ENCODE data around the gene HJURP. TPM values are rescaled to one million over a fixed set of nuclear protein-coding genes. Genes with fewer than 3 reads are reported as not detected.

The HJURP gene
- total and polyA plus RNA-seq, 9 of the 15 experiments (the other 6 are each of a cell fraction or from before 2014, with no cell fraction given), result 13.8 to 102 (median 28.3) TPM

DNA sequence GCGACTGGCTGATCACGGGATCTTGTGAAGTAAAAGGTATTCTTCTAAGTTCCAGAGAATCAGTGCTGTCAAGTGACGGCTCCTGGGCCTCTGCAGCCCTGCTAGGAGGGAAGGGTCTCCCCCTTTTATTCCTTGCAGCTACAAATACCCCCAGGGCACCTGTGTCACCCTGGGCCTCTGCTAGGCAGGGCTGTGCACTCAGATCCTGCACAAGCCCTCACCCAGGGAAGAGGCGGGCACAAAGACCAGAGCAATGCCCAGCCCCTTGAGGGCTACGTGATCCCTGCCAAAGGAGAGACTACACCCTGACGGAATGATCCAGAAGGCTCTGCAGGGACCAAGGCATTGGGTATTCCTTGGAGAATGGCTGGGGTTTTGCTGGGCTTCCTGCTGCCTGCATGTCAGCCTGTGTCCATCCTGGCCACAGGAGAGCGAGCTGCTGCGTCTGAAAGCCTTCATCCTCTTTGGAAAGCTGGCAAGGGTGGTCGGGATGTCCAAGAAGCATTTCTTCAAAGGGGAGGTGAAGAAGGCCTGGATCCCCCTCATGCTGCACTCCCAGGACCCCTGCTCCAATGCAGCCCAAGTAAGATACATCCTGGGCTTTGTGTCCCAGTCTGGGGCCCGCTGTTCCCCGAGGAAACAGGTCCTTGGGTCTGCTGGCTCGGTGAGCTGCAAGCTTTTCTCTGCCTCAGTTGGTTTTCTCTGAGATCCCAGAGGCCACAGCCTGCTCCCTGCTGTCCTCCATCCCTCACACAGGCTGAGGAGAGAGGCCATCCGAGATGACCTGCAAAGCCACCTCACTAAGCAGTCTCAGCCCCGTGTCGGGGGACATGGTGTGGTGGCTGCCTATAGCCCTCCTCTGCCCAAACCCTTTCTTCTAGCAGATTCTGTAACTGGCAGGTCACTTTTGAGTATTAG, 24.9 kb downstream of the HJURP start:
- FAIRE-seq, result no peak
- H3K79me2 ChIP-seq (ENCODE audit: control insufficient read depth, insufficient read depth, low read length), result no peaks in the 10 kb centered on the region
- TF ChIP-seq, protein P1, sequence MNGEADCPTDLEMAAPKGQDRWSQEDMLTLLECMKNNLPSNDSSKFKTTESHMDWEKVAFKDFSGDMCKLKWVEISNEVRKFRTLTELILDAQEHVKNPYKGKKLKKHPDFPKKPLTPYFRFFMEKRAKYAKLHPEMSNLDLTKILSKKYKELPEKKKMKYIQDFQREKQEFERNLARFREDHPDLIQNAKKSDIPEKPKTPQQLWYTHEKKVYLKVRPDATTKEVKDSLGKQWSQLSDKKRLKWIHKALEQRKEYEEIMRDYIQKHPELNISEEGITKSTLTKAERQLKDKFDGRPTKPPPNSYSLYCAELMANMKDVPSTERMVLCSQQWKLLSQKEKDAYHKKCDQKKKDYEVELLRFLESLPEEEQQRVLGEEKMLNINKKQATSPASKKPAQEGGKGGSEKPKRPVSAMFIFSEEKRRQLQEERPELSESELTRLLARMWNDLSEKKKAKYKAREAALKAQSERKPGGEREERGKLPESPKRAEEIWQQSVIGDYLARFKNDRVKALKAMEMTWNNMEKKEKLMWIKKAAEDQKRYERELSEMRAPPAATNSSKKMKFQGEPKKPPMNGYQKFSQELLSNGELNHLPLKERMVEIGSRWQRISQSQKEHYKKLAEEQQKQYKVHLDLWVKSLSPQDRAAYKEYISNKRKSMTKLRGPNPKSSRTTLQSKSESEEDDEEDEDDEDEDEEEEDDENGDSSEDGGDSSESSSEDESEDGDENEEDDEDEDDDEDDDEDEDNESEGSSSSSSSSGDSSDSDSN (IDR thresholded peaks at IDR 0.05; ENCODE audit: borderline replicate concordance in 1 of 2, low read depth in 2 of 2, low read length in 2 of 2), result no peak
- TF ChIP-seq MTA2 (IDR thresholded peaks at IDR 0.05; ENCODE audit: low read depth), result no peak
- TF ChIP-seq, protein P2, sequence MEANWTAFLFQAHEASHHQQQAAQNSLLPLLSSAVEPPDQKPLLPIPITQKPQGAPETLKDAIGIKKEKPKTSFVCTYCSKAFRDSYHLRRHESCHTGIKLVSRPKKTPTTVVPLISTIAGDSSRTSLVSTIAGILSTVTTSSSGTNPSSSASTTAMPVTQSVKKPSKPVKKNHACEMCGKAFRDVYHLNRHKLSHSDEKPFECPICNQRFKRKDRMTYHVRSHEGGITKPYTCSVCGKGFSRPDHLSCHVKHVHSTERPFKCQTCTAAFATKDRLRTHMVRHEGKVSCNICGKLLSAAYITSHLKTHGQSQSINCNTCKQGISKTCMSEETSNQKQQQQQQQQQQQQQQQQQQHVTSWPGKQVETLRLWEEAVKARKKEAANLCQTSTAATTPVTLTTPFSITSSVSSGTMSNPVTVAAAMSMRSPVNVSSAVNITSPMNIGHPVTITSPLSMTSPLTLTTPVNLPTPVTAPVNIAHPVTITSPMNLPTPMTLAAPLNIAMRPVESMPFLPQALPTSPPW (CRISPR knock-in tag; IDR thresholded peaks at IDR 0.05), result no peak
- TF ChIP-seq, protein P3, sequence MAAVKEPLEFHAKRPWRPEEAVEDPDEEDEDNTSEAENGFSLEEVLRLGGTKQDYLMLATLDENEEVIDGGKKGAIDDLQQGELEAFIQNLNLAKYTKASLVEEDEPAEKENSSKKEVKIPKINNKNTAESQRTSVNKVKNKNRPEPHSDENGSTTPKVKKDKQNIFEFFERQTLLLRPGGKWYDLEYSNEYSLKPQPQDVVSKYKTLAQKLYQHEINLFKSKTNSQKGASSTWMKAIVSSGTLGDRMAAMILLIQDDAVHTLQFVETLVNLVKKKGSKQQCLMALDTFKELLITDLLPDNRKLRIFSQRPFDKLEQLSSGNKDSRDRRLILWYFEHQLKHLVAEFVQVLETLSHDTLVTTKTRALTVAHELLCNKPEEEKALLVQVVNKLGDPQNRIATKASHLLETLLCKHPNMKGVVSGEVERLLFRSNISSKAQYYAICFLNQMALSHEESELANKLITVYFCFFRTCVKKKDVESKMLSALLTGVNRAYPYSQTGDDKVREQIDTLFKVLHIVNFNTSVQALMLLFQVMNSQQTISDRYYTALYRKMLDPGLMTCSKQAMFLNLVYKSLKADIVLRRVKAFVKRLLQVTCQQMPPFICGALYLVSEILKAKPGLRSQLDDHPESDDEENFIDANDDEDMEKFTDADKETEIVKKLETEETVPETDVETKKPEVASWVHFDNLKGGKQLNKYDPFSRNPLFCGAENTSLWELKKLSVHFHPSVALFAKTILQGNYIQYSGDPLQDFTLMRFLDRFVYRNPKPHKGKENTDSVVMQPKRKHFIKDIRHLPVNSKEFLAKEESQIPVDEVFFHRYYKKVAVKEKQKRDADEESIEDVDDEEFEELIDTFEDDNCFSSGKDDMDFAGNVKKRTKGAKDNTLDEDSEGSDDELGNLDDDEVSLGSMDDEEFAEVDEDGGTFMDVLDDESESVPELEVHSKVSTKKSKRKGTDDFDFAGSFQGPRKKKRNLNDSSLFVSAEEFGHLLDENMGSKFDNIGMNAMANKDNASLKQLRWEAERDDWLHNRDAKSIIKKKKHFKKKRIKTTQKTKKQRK (IDR thresholded peaks at IDR 0.05; ENCODE audit: borderline replicate concordance, low read depth, low read length), result no peak
- no peak for TF ChIP-seq HDAC2 (IDR thresholded peaks at IDR 0.05)
- TF ChIP-seq, protein P4, sequence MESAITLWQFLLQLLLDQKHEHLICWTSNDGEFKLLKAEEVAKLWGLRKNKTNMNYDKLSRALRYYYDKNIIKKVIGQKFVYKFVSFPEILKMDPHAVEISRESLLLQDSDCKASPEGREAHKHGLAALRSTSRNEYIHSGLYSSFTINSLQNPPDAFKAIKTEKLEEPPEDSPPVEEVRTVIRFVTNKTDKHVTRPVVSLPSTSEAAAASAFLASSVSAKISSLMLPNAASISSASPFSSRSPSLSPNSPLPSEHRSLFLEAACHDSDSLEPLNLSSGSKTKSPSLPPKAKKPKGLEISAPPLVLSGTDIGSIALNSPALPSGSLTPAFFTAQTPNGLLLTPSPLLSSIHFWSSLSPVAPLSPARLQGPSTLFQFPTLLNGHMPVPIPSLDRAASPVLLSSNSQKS (CRISPR knock-in tag; IDR thresholded peaks at IDR 0.05), result no peak
- TF ChIP-seq RNF2 (IDR thresholded peaks at IDR 0.05), result no peak
- TF ChIP-seq ZNF780A (CRISPR knock-in tag; IDR thresholded peaks at IDR 0.05), result no peak
- no peak for TF ChIP-seq KDM4B (IDR thresholded peaks at IDR 0.05; ENCODE audit: borderline replicate concordance in 2 of 2, low read depth in 1 of 2)
- TF ChIP-seq XRCC5 (IDR thresholded peaks at IDR 0.05; ENCODE audit: low read depth, low read length), result no peak
- no peak for TF ChIP-seq ATF7 (IDR thresholded peaks at IDR 0.05)
- no peak for TF ChIP-seq MAZ (CRISPR knock-in tag; conservative IDR thresholded peaks at IDR 0.05 in 1 of 2, IDR thresholded peaks at IDR 0.05 in 1 of 2)
- no peak for TF ChIP-seq ZNF134 (CRISPR knock-in tag; conservative IDR thresholded peaks at IDR 0.05)
- ChIA-PET CTCF (ENCODE audit: low intra/inter-chr PET ratio) (no interaction called here), POLR2A (interaction anchor here (0.6 to 1.0 kb wide), 3 partner anchors 9 to 1183 kb away, joined by 3 read pairs; no protein-coding TSS in a partner anchor)
- no peak overlapping the region for H3K4me2 ChIP-seq (ENCODE audit: insufficient read depth, low read length)
- H3K9ac ChIP-seq (ENCODE audit: insufficient read depth in 1 of 2, low read depth in 2 of 2, low read length in 2 of 2), result no peak overlapping the region
- intact Hi-C loops (cut with micrococcal nuclease) (no loop called here), in situ Hi-C loops (cut with MboI) (no loop called here)
- no peak for ATAC-seq
- peaks cover 6% of the 10 kb centered on the region; the same call in 1 of the 3 replicates for H3K36me3 ChIP-seq (ENCODE audit: control insufficient read depth, insufficient read depth, low read length)
- WGBS (ENCODE audit: insufficient coverage, low coverage, missing lambda C conversion rate), result 24% methylated on average over 11 of the region's 15 CpGs
- no peak overlapping the region for H2AFZ ChIP-seq (ENCODE audit: low read depth, low read length)
- no TSS peak for BruUV-seq (replicated peaks)
- peaks cover 0 to 5% of the 10 kb centered on the region in 2 experiments; a peak in 2 of 5 replicates for H3K4me1 ChIP-seq (replicated peaks in 1 of 2; ENCODE audit: control insufficient read depth in 2 of 2, insufficient read depth in 2 of 2, low read length in 2 of 2)
- no peaks in the 10 kb centered on the region; the same call in 1 of the 2 replicates for H4K20me1 ChIP-seq (replicated peaks; ENCODE audit: control insufficient read depth, insufficient read depth, low read length)
- no peak overlapping the region for H3K4me3 ChIP-seq
- DNase-seq (ENCODE audit: extremely low read depth in 1 of 4, low spot score in 3 of 4), result no peak
- no peaks in the 10 kb centered on the region for H3K9me1 ChIP-seq (ENCODE audit: control insufficient read depth, insufficient read depth, low read length)
- no peaks in the 10 kb centered on the region for H3K27me3 ChIP-seq (ENCODE audit: control insufficient read depth in 2 of 2, insufficient read depth in 2 of 2, low read length in 2 of 2)
- no peaks in the 10 kb centered on the region for H3K9me3 ChIP-seq (replicated peaks; ENCODE audit: control insufficient read depth, insufficient read depth, low read depth, low read length)
- no peak overlapping the region for H3K27ac ChIP-seq (ENCODE audit: extremely low read depth, low read depth, low read length)

Measured in K562 (cell line).